Measurements from ENCODE around the gene SRXN1.
A peak's percentile ranks its signal among the peaks of the same experiment; 100 is the strongest.
"Not testable (repeated sequence)": the region's sequence is repeated elsewhere in the genome, so short reads cannot be mapped to it uniquely, and the experiment has no call there.

Gene SRXN1

GRCh38 chr20:653590-654416 is 803 bp upstream of the SRXN1 start:
- no peak for DNase-seq

GRCh38 chr20:652615-653109 is 338 bp downstream of the SRXN1 start:
- no peak for DNase-seq

GRCh38 chr20:651713-652614 is 1.0 kb downstream of the SRXN1 start:
- DNase-seq, result no peak

DNA sequence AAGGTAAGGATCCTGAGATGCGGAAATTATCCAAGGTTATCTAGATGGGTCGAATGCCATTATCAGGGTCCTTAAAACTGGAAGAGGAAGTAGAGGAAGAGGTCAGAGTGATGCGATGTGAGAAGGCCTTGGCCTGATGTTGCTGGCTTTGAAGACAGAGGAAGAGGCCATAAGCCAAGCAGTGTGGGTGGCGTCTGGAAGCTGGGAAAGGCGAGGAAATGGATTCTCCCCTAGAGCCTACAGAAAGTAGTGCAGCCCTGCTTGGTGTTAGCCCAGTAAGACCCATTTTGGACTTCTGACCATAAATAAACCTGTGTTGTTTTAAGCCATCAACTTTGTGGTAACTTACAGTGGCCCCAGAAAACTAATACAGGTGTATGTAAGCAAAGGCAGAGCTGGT is 2.0 kb downstream of the SRXN1 start:
- no peak for DNase-seq

DNA sequence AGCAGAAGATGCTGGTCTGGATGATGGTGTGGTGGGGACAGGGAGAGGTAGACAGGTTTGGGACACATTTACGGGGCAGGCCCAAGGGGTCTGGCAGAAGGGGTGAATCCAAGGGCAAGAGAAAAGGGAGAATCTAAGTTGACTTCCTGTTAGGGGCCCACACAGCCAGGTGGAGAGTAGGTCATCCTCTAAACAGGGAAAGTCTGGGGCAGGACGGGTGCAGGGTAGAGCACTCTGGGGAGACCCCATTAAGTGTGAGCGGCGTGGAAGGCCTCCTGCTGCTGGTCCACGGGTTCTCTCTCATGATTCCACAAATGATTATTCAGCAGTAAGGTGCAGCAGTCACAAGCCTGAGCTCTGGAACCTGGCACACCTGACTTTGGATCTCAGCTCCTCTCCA is 2.7 kb downstream of the SRXN1 start:
- no peak for DNase-seq

- no peak for DNase-seq
Measured at GRCh38 chr20:647479-648019, 5.5 kb downstream of the SRXN1 start.

- DNase-seq, result no peak
Measured at GRCh38 chr20:646868-647233, 6.1 kb downstream of the SRXN1 start.

DNA sequence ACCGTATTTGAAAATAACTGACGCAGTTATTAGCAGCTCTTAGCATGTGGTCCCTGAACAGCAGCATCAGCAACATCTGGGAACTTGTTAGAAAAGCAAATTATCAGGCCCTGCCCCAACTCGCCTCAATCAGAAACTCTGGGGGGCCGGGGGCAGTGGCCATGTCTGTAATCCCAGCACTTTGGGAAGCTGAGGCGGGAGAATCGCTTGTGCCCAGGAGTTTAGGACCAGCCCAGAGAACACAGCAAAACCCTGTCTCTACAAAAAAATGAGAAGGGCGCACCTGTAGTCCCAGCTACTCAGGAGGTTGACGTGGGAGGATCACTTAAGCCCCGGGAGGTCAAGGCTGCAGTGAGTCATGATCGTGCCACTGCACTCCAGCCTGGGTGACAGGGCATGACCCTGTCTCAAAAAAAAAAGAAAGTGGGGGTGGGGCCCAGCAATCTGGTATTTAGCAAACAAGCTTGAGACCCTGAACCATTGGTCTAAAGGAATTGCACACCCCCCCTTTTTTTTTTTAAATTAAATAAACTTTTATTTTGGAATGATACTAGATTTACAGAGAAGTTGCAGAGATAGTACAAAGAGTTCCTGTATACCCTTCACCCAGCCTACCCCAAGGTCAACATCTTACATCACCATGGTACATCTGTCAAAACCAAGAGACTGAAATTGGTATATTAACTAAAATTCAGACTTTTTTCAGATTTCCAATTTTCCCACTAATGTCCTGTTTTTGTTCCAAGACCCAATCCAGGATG is 6.7 kb downstream of the SRXN1 start:
- no peak for DNase-seq

DNA sequence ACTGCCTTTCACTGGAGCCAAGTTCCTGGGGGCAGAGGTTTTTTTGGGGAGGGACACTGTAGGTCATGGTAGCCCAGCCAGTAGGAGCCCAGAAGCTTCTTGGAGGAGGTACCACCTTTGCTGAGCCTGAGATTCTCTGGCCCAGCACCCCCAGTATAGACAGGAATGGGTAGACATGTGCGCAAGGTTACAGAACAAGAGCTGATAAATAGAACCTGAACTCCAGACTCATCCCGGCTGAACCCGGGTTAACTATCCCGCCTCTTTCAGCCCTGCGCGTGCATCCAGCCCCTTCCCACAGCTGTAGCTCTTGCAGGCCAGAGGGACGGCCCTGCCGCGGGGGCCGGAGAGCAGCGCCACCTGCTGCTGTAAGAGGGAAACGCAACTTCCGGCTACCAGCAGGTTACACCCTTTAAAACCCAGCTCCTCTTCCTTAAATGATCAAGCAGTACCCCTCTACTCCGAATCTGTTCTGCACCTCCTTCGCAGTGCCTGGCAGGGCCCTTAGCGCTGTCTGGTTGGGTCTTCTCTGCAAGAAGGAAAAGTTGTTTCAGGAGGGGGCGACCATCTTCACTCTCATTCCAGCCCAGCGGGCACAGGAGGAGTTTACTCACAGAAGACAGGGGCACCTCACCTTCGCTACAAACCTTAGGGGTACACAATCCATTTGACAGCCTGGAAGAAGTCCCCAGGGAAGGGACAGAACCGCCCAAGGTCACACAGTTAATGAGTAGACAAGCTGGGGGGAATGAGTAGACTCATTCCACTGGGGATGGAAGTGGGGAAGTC is 7.5 kb downstream of the SRXN1 start:
- peak; percentile 32 for DNase-seq

DNA sequence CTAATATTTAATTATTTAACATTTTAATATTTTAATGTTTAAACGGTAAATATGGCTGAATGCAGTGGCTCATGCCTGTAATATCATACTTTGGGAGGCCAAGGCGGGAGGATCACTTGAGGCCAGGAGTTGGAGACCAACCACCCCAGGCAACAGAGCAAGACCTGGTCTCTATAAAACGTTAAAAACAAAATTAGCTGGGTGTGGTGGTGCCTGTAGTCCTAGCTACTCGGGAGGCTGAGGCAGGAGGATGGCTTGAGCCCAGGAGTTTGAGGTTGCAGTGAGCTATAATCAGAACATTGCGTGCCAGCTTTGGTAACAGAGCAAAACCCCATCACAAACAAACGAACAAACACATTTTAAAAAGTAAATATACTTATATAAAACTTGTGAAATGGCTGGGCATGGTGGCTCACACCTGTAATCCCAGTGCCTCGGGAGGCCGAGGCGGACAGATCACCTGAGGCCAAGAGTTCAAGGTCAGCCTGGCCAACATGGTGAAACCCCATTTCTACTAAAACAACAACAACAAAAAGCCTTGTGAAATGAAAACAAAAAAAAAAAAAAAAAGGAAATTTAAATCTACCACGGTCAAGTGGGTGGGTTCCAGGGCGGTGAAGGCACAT is 8.2 kb downstream of the SRXN1 start:
- no peak for DNase-seq

- DNase-seq, result no peak
Measured at GRCh38 chr20:642398-643174, 10.4 kb downstream of the SRXN1 start.

GRCh38 chr20:642013-642397 is 11.0 kb downstream of the SRXN1 start:
- DNase-seq, result not testable (repeated sequence)

DNA sequence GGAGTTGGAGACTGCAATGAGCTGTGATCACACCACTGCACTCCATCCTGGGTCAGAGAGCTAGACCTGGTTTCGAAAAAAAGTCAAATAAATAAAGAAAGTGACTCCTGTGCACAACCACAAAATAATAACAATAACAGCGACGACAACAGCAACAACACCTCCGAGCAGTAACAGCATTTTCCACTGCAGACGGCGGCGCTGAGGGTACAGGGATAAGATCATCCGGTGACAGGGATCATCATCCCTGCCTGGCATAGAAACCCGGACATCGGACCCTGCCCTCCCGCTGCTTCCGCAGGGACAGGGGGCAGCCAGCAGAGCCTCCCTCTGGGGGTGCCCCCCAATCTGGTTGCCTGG is 11.5 kb downstream of the SRXN1 start:
- no peak for DNase-seq

- DNase-seq, result no peak
Measured at GRCh38 chr20:640674-641515, 12.1 kb downstream of the SRXN1 start.

- no peak for DNase-seq
Measured at GRCh38 chr20:638579-638978, 14.4 kb downstream of the SRXN1 start.

GRCh38 chr20:637559-637958 is 15.4 kb downstream of the SRXN1 start:
- DNase-seq, result no peak

DNA sequence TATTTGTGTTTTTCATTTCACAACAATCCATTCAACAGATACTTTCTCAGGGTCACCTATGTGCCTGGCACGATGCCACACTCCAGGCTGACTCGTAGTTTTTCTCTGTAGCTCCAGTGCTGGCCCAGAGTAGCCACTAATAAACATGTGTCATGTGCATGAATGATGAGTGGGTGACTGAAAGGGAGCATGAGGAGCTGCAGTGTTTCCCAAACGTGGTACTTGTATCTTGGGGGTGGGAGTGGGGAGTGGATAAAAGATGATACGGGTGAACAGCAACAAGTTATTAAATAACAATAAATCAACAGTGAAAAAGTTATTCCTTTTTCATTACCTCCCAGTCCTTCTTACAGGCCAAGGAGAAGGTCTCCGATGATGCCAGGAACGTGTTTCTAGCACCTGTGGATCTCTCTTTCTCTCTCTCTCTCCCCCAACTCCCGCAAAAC is 17.1 kb downstream of the SRXN1 start:
- DNase-seq, result no peak

DNA sequence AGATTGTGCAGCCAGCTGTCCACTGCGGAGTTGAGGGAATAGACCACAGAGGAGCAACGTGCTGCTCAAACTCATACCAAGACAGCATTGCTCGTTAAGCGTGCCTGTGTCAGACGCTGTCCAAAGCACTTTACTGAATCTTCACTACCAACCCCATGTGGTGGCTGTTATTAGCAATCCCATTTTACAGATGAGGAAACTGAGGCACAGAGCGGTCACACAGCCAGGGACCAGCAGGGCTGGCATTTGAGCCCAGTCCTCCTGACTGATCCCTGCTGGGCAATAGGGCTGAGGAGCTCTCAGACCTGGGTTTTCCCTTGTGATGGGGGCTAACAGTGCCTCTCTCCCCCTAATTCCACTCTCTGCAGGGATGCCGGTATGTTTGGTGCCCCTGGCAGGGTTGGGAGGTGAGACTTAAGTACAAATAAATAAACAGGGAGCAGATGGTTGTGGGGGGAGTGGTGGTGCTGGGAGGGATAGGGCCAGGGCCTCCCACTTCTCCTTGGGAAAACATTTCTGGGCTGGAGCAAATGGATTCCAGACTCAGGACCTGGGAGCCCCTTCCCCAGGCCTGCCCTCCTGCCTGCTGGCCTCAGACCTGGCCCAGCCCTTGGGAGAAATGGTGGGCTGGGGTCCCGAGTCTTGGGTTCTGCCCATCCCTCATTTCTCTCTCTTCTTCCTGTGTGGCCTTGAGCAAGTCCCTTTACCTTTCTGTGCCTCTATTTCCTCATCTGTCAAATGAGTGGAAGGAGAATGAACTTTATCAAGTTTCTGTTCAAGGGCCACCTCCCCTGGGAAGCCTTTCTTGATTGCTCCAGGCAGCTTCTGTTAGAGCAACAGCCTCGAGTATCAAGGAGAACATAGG is 17.7 kb downstream of the SRXN1 start:
- DNase-seq, result no peak
